NCI-H146 (cell line): ENCODE measurements around the gene OR56A4.
"Not testable (repeated sequence)": the region's sequence is repeated elsewhere in the genome, so short reads cannot be mapped to it uniquely, and the experiment has no call there.

Experiments
- DNase-seq: peaks from one replicate; lab custom pipeline; 2025; lab: John Stamatoyannopoulos, UW

Gene OR56A4

DNA sequence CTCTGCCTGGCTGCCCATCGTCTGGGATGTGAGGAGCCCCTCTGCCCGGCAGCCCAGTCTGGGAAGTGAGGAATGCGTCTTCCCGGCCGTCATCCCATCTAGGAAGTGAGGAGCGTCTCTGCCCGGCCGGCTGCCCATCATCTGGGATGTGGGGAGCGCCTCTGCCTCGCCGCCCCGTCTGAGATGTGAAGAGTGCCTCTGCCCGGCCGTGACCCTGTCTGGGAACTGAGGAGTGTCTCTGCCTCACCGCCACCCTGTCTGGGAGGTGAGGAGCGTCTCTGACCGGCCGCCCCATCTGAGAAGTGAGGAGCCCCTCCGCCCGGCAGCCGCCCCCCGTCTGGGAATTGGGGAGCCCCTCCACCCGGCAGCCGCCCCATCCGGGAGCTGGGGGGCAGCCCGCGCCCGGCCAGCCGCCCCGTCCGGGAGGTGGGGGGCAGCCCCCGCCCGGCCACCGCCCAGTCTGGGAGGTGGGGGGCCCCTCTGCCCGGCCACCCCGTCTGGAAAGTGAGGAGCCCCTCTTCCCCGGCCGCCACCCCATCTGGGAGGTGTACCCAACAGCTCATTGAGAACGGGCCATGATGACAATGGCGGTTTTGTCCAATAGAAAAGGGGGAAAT, 45.9 kb downstream of the OR56A4 start:
- not testable (repeated sequence) for DNase-seq

DNA sequence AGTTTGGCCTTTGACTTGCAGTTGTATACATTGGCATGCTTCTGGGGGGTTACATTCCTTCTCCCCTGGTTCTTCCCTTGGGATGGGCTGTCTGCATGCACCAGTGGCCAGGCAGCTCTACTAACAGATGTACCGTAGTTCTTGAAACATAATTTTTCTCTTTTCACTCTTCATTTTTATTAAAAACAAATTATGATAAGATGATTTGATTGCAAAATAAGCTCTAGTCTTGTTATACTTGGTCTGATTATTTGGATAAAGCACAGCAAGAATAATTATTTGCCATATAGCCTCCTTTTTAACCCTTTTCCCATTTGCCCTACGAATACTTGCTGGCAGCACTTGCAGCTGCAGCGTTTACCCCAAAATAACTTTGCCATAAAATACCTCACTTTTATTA, 51.2 kb downstream of the OR56A4 start:
- no peak for DNase-seq
